Chondrocyte (in vitro differentiated cells): ENCODE measurements around the gene RASD1. TPM values are rescaled to one million over a fixed set of nuclear protein-coding genes. Genes with fewer than 3 reads are reported as not detected.

ENCODE experiments used
- DNase-seq: peaks from one replicate; pipeline ENCODE4 v3.0.0; 2021; ENCODE audit warnings: mixed read lengths, low spot score
- H3K27ac Mint-ChIP-seq: one replicate; pipeline ENCODE4 v1.8.0; 2021; ENCODE audit warnings: mild to moderate bottlenecking, moderate library complexity, mixed read lengths; ENCODE audit not compliant: unreplicated experiment
- H3K27me3 Mint-ChIP-seq: 2 replicates; pipeline ENCODE4 v1.8.0; 2021; ENCODE audit warnings: low read depth, mixed read lengths
- H3K36me3 Mint-ChIP-seq: 2 replicates; pipeline ENCODE4 v1.8.0; 2021; ENCODE audit warnings: low read depth, mixed read lengths
- H3K4me1 Mint-ChIP-seq: 2 replicates; pipeline ENCODE4 v1.8.0; 2021; ENCODE audit warnings: low read depth, mild to moderate bottlenecking, mixed read lengths
- H3K4me3 Mint-ChIP-seq: one replicate; pipeline ENCODE4 v1.8.0; 2021; ENCODE audit warnings: mild to moderate bottlenecking, moderate library complexity, mixed read lengths; ENCODE audit not compliant: unreplicated experiment
- H3K9me3 Mint-ChIP-seq: 2 replicates; pipeline ENCODE4 v1.8.0; 2021; ENCODE audit warnings: low read depth, mixed read lengths
- CTCF ChIP-seq: fragments of 200-600 bp; sonication (generic); IDR thresholded peaks from 2 replicates; pipeline ENCODE4 v1.5.0; 2021; ENCODE audit warnings: antibody characterized with exemption, mild to moderate bottlenecking, moderate library complexity
- total RNA-seq: library from RNA; stranded (reverse); gene quantifications from 3 replicates; pipeline ENCODE4 v1.2.1, GENCODE V29; 2021

RASD1 gene
- total RNA-seq, 1 donor from 2014 or later = 0.42 TPM

- peak; percentile 10 for TF ChIP-seq CTCF
- H3K4me3 Mint-ChIP-seq = no peak overlapping the region
- peaks cover 2% of the 10 kb centered on the region for H3K27me3 Mint-ChIP-seq
- no peaks in the 10 kb centered on the region for H3K9me3 Mint-ChIP-seq
- H3K36me3 Mint-ChIP-seq = peaks cover 3% of the 10 kb centered on the region
- H3K4me1 Mint-ChIP-seq = peaks cover 12% of the 10 kb centered on the region
- no peak for DNase-seq
- H3K27ac Mint-ChIP-seq = no peak overlapping the region
Observed at GRCh38 chr17:17497065-17497844, 1.1 kb upstream of the RASD1 start.

GRCh38 chr17:17495536-17496188 lies 533 bp downstream of the RASD1 start:
- Mint-ChIP-seq H3K4me1 (peaks cover 12% of the 10 kb centered on the region), H3K4me3 (peak overlapping the region; percentile 75), H3K27ac (peak overlapping the region; percentile 23), H3K36me3 (peaks cover 5% of the 10 kb centered on the region), H3K27me3 (peaks cover 2% of the 10 kb centered on the region), H3K9me3 (no peaks in the 10 kb centered on the region)
- TF ChIP-seq CTCF = peak; percentile 2
- DNase-seq = peak; percentile 79

- peak overlapping the region; percentile 75 for H3K4me3 Mint-ChIP-seq
- H3K27me3 Mint-ChIP-seq = peaks cover 2% of the 10 kb centered on the region
- peak overlapping the region; percentile 23 for H3K27ac Mint-ChIP-seq
- peak; percentile 93 for DNase-seq
- peak; percentile 7 for TF ChIP-seq CTCF
- peaks cover 5% of the 10 kb centered on the region for H3K36me3 Mint-ChIP-seq
- no peaks in the 10 kb centered on the region for H3K9me3 Mint-ChIP-seq
- H3K4me1 Mint-ChIP-seq = peaks cover 12% of the 10 kb centered on the region
Observed at GRCh38 chr17:17494870-17495535, 1.2 kb downstream of the RASD1 start.

GRCh38 chr17:17494499-17494869 lies 1.7 kb downstream of the RASD1 start:
- H3K9me3 Mint-ChIP-seq = no peaks in the 10 kb centered on the region
- peaks cover 12% of the 10 kb centered on the region for H3K4me1 Mint-ChIP-seq
- TF ChIP-seq CTCF = no peak
- peaks cover 2% of the 10 kb centered on the region for H3K27me3 Mint-ChIP-seq
- peak overlapping the region; percentile 75 for H3K4me3 Mint-ChIP-seq
- no peak for DNase-seq
- peaks cover 5% of the 10 kb centered on the region for H3K36me3 Mint-ChIP-seq
- H3K27ac Mint-ChIP-seq = no peak overlapping the region

GRCh38 chr17:17493986-17494466 lies 2.2 kb downstream of the RASD1 start:
- Mint-ChIP-seq H3K9me3 (no peaks in the 10 kb centered on the region), H3K27me3 (peaks cover 2% of the 10 kb centered on the region), H3K4me3 (no peak overlapping the region), H3K36me3 (peaks cover 5% of the 10 kb centered on the region), H3K27ac (no peak overlapping the region), H3K4me1 (peaks cover 12% of the 10 kb centered on the region)
- no peak for DNase-seq
- no peak for TF ChIP-seq CTCF
